SU-DHL-6 (cell line): ENCODE results near the gene CAPN5.

Experiments used
- H2AFZ ChIP-seq: fragments of 200-600 bp; sonication (generic); 2 replicates; pipeline ENCODE4 v1.6.1; 2014; ENCODE audit warnings: low read depth, mild to moderate bottlenecking, moderate library complexity, mixed read lengths, antibody characterized with exemption, low read length; ENCODE audit not compliant: severe bottlenecking
- H3F3A ChIP-seq: fragments of 200-600 bp; shearing (Covaris generic); 2 replicates; pipeline ENCODE4 v1.6.0; 2016; ENCODE audit warnings: antibody characterized with exemption, mild to moderate bottlenecking; ENCODE audit not compliant: insufficient read depth
- H3K27ac ChIP-seq: fragments of 200-600 bp; sonication (generic); 2 replicates; pipeline ENCODE4 v1.5.1; 2016; ENCODE audit warnings: low read depth, mild to moderate bottlenecking, low read length, moderate library complexity, mixed read lengths
- H3K27me3 ChIP-seq: fragments of 200-600 bp; sonication (generic), shearing (Covaris generic); 2 replicates; pipeline ENCODE4 v1.6.0; 2014; ENCODE audit warnings: mild to moderate bottlenecking, low read length
- H3K36me3 ChIP-seq: fragments of 200-600 bp; sonication (generic); 2 replicates; pipeline ENCODE4 v1.6.1; 2014; ENCODE audit warnings: mild to moderate bottlenecking, low read length, mixed read lengths
- H3K4me2 ChIP-seq: fragments of 300-600, 200-600 bp; shearing (Covaris generic), sonication (generic); 2 replicates; pipeline ENCODE4 v1.6.0; 2014; ENCODE audit warnings: low read length, low read depth, mild to moderate bottlenecking; ENCODE audit not compliant: poor library complexity, severe bottlenecking
- H3K4me3 ChIP-seq: fragments of 200-600 bp; sonication (generic); 2 replicates; pipeline ENCODE4 v1.5.1; 2014; ENCODE audit warnings: antibody characterized with exemption, low read length, mild to moderate bottlenecking, mixed read lengths; ENCODE audit not compliant: insufficient read depth, poor library complexity, severe bottlenecking
- H3K79me2 ChIP-seq: fragments of 200-600 bp; sonication (generic); 2 replicates; pipeline ENCODE4 v1.6.1; 2014; ENCODE audit warnings: mild to moderate bottlenecking, low read length, moderate library complexity; ENCODE audit not compliant: insufficient read depth
- H3K9ac ChIP-seq: fragments of 200-600 bp; sonication (generic); 2 replicates; pipeline ENCODE4 v1.7.0; 2014; ENCODE audit warnings: mild to moderate bottlenecking, low read length
- H3K9me2 ChIP-seq: fragments of 200-600 bp; sonication (generic); replicated peaks from 2 replicates; pipeline ENCODE4 v1.6.1; 2014; ENCODE audit warnings: low read length; ENCODE audit not compliant: insufficient read depth
- H3K9me3 ChIP-seq: fragments of 200-600 bp; sonication (generic); 2 replicates; pipeline ENCODE4 v1.6.1; 2014; ENCODE audit warnings: low read length, mixed read lengths; ENCODE audit not compliant: insufficient read depth
- H4K20me1 ChIP-seq: fragments of 200-600 bp; sonication (generic); 2 replicates; pipeline ENCODE4 v1.6.1; 2014; ENCODE audit warnings: low read depth, mild to moderate bottlenecking, antibody characterized with exemption, low read length, moderate library complexity, mixed read lengths
- CTCF ChIP-seq: fragments of 200-600 bp; sonication (generic); IDR thresholded peaks from one replicate; pipeline ENCODE4 v1.5.1; 2017; ENCODE audit warnings: antibody characterized with exemption, mild to moderate bottlenecking, low read length, moderate library complexity; ENCODE audit not compliant: insufficient read depth, poor library complexity, severe bottlenecking
- EZH2phosphoT487 ChIP-seq: fragments of 200-600 bp; sonication (generic), shearing (Covaris generic); conservative IDR thresholded peaks from 2 replicates; pipeline ENCODE4 v1.6.1; 2018; ENCODE audit warnings: mild to moderate bottlenecking, antibody characterized with exemption, low read length, moderate library complexity, mixed read lengths

CAPN5 gene

GRCh38 chr11:77054084-77054483 is 12.7 kb upstream of the CAPN5 start:
- no peaks in the 10 kb centered on the region for H3K79me2 ChIP-seq
- TF ChIP-seq EZH2phosphoT487 (no peak), CTCF (no peak)
- H3K27me3 ChIP-seq: no peaks in the 10 kb centered on the region
- H3K4me3 ChIP-seq: no peak overlapping the region
- no peak overlapping the region for H3K4me2 ChIP-seq
- no peak overlapping the region for H3K9ac ChIP-seq
- H3K9me3 ChIP-seq: peaks cover 6% of the 10 kb centered on the region; the same call in 1 of the 2 replicates
- H2AFZ ChIP-seq: no peak overlapping the region
- H3F3A ChIP-seq: no peaks in the 10 kb centered on the region
- H3K27ac ChIP-seq: no peak overlapping the region
- H3K36me3 ChIP-seq: no peaks in the 10 kb centered on the region
- H4K20me1 ChIP-seq: no peaks in the 10 kb centered on the region
- no peaks in the 10 kb centered on the region for H3K9me2 ChIP-seq

- H3K9ac ChIP-seq: no peak overlapping the region
- no peaks in the 10 kb centered on the region for H4K20me1 ChIP-seq
- no peaks in the 10 kb centered on the region for H3K27me3 ChIP-seq
- H3K9me3 ChIP-seq: peaks cover 6% of the 10 kb centered on the region; the same call in 1 of the 2 replicates
- no peak overlapping the region for H3K4me2 ChIP-seq
- H3K79me2 ChIP-seq: no peaks in the 10 kb centered on the region
- H3K9me2 ChIP-seq: no peaks in the 10 kb centered on the region
- no peaks in the 10 kb centered on the region for H3F3A ChIP-seq
- no peak overlapping the region for H3K4me3 ChIP-seq
- H3K27ac ChIP-seq: no peak overlapping the region
- H3K36me3 ChIP-seq: no peaks in the 10 kb centered on the region
- H2AFZ ChIP-seq: no peak overlapping the region
- TF ChIP-seq CTCF: no peak
- no peak for TF ChIP-seq EZH2phosphoT487
These were observed 11.6 kb upstream of the CAPN5 start for GRCh38 chr11:77055101-77055561.

- Histone ChIP-seq H3K79me2 (no peaks in the 10 kb centered on the region), H3K27me3 (no peaks in the 10 kb centered on the region), H3K4me3 (no peak overlapping the region), H3K4me2 (no peak overlapping the region), H4K20me1 (no peaks in the 10 kb centered on the region), H3K9me3 (peaks cover 6% of the 10 kb centered on the region; the same call in 1 of the 2 replicates), H3F3A (no peaks in the 10 kb centered on the region), H2AFZ (no peak overlapping the region), H3K36me3 (no peaks in the 10 kb centered on the region), H3K9ac (no peak overlapping the region), H3K27ac (no peak overlapping the region), H3K9me2 (no peaks in the 10 kb centered on the region)
- no peak for TF ChIP-seq EZH2phosphoT487
- TF ChIP-seq CTCF: no peak
These were observed 10.9 kb upstream of the CAPN5 start for GRCh38 chr11:77055913-77056312.
